GM18951 (cell line): Measurements from ENCODE around the gene TCOF1.

Experiments
- POLR2A ChIP-seq: IDR thresholded peaks from 4 replicates; pipeline ENCODE4 v1.6.1; 2011; ENCODE audit warnings: mild to moderate bottlenecking; ENCODE audit not compliant: insufficient read length, insufficient read depth; ENCODE audit errors: extremely low read depth
- in situ Hi-C: fragments of 300-500 bp; cut with MboI; formaldehyde crosslinking; loops from one replicate; pipeline ENCODE4 v1.12.0; 2022; ENCODE audit warnings: low sequenced_read_pairs, mixed read lengths, inconsistent platforms; ENCODE audit not compliant: unreplicated experiment

Gene TCOF1

GRCh38 chr5:150318613-150319483, 38.6 kb upstream of the TCOF1 start:
- in situ Hi-C loops: no loop called here

GRCh38 chr5:150319484-150319790, 38.1 kb upstream of the TCOF1 start:
- in situ Hi-C loops: no loop called here
- TF ChIP-seq POLR2A: no peak

More at GRCh38 chr5:150318613-150319483, 38.6 kb upstream of the TCOF1 start:
- TF ChIP-seq POLR2A: no peak

DNA sequence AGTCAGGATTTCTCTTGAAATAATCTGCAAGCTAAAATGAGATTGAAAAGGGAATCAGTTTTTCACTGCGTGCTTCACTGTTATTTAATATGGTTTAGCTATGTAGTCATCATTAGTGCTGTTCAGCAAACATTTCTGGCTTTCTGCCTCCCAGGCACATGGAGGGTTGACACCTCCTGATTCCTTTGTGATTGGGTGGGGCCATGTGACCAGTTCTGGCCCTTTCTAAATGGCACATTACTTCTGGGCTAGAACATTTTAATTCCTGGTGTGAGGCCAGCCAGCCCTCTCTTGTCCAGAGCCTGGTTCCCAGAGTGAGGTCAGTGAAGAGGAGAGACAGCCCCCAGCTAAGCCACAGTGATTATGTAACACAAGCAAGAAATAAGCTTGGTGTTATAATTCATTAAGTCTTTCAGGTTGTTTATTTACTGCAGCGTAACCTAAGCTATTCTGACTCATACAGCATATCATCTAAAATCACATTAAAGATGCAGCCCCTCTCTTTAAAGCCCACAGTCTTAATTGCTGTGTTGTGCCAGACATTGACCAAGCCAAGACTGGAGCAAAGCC, 37.4 kb upstream of the TCOF1 start:
- TF ChIP-seq POLR2A: no peak
- in situ Hi-C loops: no loop called here

DNA sequence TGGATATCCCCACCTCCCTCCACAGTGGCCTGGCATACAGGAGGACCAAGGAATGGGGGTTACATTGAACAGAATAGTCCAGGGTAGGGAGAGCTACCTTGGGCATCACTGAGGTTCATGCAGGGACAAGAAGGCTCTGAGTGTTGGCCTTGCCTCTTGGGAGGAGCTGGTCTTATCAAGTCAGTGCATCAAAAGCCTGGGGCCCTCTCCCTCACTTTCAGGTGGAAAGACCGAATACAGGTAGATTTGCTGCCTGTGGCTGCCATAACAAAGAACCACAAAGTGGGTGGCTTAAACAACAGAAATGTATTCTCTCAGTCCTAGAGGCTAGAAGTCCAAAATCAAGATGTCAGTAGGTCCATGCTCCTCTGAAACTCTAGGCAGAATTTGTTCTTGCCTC, 36.3 kb upstream of the TCOF1 start:
- TF ChIP-seq POLR2A: no peak
- in situ Hi-C loops: no loop called here

GRCh38 chr5:150321784-150322183, 35.7 kb upstream of the TCOF1 start:
- in situ Hi-C loops: no loop called here
- no peak for TF ChIP-seq POLR2A

DNA sequence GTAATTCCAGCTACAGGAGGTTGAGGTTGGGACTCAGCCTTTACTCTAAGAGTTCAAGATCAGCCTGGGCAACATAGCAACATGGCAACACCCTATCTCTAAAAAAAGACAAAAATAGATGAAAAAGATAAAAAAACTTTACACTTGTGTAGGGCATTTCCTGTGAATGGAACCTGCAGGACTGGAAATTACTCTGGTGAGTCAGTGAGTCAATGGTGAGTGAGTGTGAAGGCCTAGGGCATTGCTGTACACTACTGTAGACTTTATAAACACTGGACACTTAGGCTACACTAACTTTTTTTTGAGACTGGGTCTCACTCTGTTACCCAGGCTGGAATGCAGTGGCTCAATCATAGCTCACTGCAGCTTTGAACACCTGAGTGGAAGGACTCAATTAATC, 35.3 kb upstream of the TCOF1 start:
- no peak for TF ChIP-seq POLR2A
- in situ Hi-C loops: no loop called here

GRCh38 chr5:150323092-150323491, 34.4 kb upstream of the TCOF1 start:
- in situ Hi-C loops: no loop called here

GRCh38 chr5:150323819-150324218, 33.7 kb upstream of the TCOF1 start:
- no peak for TF ChIP-seq POLR2A
- in situ Hi-C loops: no loop called here

More at GRCh38 chr5:150323092-150323491, 34.4 kb upstream of the TCOF1 start:
- no peak for TF ChIP-seq POLR2A

- no peak for TF ChIP-seq POLR2A
- in situ Hi-C loops: no loop called here
Measured at GRCh38 chr5:150325426-150325825, 32.1 kb upstream of the TCOF1 start.

DNA sequence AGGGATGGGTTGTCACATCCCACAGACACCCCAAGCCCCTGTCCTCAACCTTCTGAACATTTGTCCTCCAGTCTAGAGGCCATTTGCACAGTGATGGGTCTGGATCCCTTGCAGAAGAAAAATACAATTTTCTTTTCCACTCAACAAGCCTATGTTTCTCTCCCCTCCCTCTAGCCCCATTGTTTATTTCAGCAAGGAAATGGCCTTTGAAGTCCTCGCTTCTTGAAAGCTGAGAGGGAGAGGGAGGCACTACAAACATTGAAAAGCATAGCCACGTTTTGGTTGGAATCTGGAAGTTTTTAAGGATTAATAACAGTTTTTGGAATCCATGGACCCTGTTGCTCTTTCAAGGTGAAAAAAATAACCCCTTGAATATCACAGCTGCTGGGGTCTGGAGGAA, 30.8 kb upstream of the TCOF1 start:
- no peak for TF ChIP-seq POLR2A
- in situ Hi-C loops: no loop called here

DNA sequence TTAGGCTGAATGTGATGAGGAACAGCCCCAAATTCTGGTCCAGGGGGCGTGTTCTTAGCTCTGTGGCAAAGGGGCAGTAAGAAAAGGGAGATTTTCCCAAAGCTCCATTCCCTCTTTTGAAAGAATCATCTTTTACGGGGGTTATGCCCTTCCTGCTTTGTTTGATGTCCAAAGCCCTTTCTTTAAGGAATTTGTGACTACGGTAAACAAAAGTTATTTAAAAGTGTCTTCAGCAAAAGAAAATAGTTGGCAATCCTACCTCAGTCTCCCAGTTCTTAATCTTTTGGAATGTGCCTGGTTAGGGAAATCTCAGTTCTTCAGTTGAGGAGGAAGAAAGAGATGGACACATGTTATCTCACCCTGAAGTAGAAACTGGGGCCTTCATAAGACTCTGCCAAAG, 30.4 kb upstream of the TCOF1 start:
- TF ChIP-seq POLR2A: no peak
- in situ Hi-C loops: no loop called here

- no peak for TF ChIP-seq POLR2A
- in situ Hi-C loops: no loop called here
Measured at GRCh38 chr5:150328515-150328914, 29.0 kb upstream of the TCOF1 start.

DNA sequence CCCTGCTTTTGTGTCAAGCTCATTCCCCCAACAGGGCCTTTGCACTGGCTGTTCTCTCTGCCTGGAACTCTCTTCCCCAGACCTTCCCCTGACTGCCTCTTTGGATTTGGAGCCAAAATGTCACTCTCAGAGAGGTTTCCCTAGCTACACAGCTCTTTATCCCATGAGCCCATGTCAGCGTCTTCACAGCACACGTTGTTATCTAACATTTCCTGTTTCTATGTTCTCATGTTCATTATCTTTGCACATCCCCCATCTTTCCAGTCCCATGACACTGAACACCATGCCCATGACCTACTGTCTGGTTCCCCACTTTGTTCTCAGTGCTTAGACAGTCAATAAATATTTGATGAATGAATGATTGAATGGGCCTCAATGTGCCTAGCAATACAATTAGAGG, 28.5 kb upstream of the TCOF1 start:
- in situ Hi-C loops: no loop called here
- TF ChIP-seq POLR2A: no peak

GRCh38 chr5:150329881-150330876, 27.3 kb upstream of the TCOF1 start:
- in situ Hi-C loops: no loop called here
- no peak for TF ChIP-seq POLR2A

GRCh38 chr5:150333400-150333799, 24.1 kb upstream of the TCOF1 start:
- in situ Hi-C loops: no loop called here
- TF ChIP-seq POLR2A: no peak
